NCI-H774 (cell line): ENCODE data around the gene SLC48A1.

Source experiments
- DNase-seq: peaks from one replicate; lab custom pipeline; 2025; lab: John Stamatoyannopoulos, UW

The SLC48A1 gene

GRCh38 chr12:47744005-47744651 is 28.9 kb upstream of the SLC48A1 start:
- peak; percentile 60 for DNase-seq

DNA sequence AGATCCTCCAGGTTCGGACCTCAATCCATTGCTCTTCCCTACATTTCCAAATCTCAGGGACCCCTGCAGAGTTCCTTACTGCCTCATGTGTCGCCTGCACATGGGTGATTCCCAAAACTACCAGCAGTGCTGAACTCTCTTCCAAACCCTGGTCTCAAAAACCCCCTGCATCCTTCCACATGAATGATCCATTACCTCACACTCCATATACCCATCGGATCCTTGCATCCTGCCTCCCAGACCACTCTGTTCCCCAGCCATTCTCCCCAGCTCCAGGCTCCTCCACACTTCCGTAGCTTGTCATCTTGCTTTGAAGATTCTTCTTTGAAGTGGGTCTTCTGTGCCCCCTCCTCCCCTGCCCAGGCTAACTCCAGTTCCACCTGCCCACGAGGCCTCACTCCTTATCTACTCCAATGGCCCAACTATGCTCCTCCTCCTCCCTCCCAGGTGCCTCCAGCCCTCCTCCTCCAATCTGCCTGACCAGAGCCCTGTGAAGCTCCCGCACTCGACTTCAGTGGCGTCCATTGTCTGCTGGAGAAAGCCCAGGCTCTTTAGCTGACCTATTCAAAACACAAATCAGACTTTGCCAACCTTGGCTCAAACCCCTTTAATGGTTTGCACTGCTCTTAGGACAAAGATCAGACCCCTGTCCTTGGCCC is 28.1 kb upstream of the SLC48A1 start:
- no peak for DNase-seq

- no peak for DNase-seq
Measured at GRCh38 chr12:47745485-47746041, 27.5 kb upstream of the SLC48A1 start.

DNA sequence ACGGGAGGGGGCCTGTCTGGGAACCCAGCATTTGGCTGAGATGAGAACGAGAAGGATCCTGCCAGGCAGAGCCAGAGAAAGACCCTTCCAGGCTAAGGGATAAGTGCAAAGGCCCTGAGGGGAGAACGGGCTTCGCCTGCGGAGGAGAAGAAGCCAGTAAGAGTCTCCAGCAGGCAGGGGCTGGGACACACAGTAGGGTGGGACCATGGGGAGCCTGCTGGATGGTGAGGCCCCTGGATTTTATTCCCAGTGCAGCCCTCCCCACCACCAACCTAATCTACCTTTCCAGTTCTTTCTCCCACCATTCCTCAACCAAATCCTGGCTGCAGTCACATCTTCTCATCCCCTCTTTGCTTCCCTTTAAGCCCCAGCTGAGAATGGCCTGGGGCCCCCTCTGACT is 27.0 kb upstream of the SLC48A1 start:
- no peak for DNase-seq

- no peak for DNase-seq
Measured at GRCh38 chr12:47746523-47746922, 26.5 kb upstream of the SLC48A1 start.

DNA sequence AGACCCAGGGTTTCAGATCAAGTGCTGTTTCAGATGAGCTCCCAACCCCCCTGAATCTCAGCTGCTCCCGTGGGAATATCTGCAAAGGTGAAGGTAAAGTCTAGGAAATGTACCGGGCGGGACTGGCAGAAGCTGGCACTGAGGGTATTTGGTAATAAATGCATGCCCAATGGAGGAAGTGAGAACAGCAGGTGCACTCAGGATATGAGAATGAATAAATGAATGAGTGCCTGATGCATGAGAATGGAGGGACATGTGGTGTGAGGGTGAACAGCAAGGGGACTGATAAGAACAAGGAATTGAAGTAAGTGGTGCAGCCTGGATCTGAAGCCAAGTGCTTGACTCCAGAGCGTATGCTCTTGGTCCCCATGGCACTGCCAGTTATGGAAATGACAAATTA is 25.9 kb upstream of the SLC48A1 start:
- no peak for DNase-seq

DNA sequence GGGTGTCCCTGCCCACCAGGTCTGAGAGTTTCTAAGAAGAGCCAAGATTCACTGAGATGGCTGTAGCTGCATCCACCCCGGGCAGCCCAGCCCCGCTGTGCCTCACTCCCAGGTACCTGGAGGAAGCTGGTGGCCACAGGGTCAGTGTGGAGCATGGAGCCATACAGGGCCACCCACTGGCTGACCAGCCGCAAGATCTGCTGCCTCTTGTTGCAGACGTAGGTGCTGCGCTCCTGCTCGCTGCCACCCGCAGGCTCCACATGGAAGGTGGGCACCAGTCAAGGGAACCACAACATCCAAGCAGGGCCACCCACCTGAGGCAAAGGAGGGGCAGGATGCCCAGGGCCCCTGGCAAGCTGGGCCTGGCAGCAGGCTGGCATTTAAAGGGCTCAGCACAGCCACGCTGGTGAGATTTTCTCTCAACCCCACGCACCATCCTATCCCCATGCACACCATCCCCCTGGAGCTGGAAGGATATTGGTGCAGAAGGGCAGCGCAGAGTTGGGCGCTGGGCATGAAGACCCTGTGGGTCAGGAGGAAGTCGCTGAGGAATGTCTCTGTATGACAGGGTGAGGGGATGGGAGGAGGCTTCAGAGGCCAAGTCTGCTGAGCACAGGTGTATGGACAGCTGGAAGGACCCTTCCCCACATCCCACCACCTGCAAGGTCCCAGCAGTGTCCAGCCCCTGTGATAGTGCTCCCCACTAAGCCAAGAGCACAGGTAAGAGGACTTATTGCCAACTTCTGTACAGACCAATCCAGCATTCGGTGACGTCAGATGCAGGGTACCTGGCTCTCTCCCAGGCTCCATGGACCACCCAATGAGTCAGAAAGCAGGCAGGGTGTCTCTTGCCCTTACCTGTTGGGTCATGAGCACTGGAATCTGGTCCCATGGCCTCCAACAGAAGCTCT is 25.2 kb upstream of the SLC48A1 start:
- DNase-seq, result no peak

DNA sequence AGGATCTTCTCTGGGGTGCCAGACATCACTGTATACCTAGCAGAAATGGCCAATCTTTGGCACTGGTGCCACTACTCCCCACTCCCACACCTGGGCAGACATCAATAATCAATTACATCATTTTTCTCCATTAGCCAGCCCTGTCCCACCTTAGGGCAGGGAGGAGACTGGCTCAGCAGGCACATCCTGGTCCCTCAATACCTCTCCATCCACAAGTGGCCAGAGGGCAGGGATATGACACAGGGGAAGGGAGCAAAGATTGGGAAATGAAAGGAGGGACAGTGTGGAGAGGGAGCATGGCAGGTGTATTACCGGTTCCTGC is 24.6 kb upstream of the SLC48A1 start:
- no peak for DNase-seq

GRCh38 chr12:47748899-47749298 is 24.1 kb upstream of the SLC48A1 start:
- no peak for DNase-seq

GRCh38 chr12:47750229-47750798 is 22.7 kb upstream of the SLC48A1 start:
- no peak for DNase-seq

DNA sequence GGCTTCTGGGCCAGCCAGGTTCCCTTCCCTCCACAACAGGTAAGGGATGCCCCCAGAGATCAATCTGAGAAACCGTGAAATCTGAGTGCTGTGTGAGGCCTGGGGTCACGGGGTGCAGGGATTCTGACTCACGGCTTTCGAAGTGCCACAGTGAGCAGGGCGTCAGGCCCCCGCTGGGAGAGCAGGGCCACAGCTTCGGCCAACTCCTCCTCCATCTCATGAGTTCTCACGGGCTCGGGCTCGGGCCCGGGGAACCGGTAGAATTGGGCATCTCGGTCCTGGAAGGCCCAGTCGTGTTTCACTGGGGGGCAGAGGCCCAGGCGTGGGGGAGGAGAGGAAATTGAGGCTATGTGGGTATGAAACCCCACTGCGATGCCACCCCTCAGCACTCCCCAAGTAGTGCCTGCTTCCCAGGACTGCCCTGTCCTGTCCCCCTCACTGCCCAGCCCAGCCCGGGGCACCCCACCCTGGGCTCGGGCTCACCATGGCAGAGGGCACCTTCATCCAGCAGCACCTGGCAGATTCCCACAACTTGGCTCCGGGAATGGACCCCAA is 22.0 kb upstream of the SLC48A1 start:
- no peak for DNase-seq

DNA sequence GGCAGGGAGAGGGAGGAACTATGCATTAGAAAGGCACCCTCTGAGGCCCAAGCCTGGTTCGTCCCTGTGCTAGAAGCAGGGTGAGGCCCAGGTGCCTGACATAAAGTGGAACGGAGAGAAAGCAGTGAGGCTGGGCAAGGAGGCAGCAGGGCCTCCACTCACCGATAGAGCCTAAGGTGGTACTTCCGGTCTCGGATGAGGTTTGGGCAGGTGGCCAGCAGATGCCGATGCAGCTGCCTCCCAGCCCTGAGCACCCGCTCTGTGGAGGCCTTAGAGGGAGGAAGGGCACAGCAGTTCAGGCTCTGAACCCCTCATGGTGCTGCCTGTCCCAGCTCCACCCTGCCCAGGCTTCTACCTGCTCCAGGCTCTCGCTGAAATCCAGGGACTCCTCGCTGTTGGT is 21.5 kb upstream of the SLC48A1 start:
- DNase-seq, result no peak

GRCh38 chr12:47752121-47752520 is 20.9 kb upstream of the SLC48A1 start:
- DNase-seq, result no peak

DNA sequence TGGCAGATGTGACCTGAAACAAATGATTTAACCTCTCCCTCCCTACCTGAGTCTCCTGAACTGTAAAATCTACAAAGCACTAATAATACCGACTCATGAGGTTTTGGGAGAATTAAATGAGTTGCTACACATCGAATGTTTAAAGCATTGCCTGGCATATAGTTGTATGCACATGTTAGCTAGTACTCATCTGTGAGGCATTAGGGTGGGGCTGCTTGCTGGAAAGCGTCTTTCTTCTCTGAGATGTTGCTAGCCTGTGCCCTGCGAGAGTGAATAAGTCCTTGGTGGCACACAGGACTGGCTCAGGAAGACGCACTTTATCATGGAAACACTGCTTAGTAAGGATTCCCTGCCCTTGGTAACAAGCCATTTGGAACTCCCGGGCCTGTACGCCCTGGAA is 20.5 kb upstream of the SLC48A1 start:
- no peak for DNase-seq

DNA sequence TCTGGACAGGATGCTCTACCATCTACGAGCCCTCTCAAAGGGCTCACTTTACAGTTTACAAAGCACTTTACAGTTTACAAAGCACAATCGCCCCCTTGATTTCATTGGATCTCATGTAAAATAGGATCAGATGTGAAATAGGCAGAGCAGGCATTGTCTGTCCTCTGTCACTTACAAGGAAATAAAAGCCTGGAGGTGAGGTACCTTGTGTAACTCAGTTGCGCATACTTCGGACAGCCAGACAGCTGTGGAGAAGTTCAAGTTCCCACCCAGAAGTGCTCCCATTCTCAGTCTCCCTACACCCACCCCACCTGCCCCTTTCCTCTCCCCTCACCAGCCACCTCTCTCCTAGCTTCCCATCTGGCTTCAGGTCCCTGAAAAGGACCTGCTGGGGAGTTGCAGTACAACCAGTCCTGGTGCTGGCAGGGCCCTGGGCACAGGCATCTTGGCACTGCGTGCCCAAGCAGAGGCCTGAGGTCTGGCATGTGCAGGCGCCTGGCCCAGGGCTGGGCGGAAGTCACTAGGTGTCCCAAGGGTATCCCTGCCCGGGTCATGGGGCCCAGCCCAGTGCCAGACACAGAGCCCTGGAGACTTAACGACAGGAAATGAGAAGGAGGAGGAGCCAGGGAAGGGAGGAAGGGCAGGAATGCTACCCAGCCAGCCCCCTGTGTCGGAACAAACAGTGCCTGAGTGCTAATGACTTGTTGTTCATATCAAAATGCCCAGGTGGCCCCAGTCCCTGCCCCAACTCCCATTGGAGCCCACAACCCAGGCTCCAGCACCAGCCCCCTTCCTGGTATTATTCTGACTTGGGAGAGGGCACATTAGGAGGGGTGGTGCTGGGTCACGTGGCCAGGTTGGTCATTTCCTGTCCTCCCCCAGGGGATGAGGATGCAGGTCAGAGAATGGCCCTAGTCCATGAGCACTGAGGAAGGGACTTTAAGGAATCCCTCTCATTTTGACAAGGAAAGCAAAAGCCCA is 19.7 kb upstream of the SLC48A1 start:
- no peak for DNase-seq

- DNase-seq, result no peak
Measured at GRCh38 chr12:47754126-47754525, 18.9 kb upstream of the SLC48A1 start.

DNA sequence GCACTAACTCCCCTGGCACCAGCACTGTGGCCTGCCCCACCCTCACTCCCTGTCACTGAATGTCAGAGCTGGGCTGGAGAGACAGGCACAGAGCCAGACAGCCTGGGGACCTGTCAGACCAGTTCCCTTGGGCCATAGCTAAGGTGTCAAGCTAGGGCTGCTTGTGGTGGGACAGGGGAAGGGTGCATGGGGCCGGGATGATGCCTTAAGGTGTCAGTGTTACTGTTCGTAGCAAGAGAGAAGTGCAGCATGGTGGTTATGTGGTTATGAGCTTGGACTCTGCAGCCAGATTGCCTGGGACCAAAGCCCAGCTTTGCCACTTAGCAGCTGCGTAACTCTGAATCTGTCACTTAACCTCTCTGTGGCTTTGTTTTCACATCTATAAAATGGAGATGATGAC is 18.2 kb upstream of the SLC48A1 start:
- no peak for DNase-seq

DNA sequence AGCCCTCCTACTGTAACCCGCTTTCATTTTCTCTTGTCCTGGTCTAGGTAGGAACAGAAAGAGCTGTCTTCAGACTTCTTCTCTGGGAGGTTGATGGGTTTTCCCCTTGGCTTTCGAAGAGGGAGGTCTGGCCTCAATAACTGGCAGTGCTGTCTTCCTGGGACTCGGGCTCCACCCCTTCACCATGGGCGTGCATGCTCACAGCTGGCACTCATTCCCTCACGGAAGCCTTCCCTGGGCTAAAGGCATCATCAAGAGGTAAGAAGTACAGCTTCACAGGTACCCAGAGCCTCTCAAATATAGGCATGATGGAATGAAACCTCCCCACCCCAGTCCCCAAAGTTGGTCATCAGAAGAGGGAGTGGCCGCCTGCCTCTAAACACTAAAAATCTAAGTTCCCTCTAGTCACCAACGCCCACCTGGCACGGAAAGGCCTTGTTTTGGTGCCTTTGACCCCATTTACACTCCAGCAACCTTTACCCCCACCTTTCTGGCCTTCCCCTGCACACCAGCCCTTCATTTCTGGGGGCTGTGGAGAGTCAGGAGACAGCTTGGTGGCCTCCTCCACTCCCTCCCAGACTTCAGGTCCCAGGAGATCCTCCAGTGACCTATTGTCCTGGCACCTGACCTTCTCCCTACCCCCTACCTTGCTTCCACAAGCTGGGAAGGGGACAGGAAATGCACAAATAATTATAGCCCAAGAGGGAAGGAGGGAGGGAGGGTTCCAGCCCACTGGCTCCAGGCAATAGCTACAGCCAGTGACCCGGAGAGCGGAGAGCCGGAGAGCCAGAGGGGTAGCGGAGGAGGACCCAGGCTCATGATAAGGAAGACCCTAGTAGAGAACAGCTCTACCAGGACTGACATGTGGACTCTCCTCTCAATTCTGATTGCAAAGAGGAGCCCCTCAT is 17.1 kb upstream of the SLC48A1 start:
- DNase-seq, result no peak

GRCh38 chr12:47757364-47757839 is 15.6 kb upstream of the SLC48A1 start:
- no peak for DNase-seq
